H1 (cell line): ENCODE results near the gene CRYGN. TPM values are rescaled to one million over a fixed set of nuclear protein-coding genes. Genes with fewer than 3 reads are reported as not detected.

Experiments
- CHD7 ChIP-seq: fragments of 300-600 bp; sonication (generic); IDR thresholded peaks from 2 replicates; pipeline ENCODE4 v1.7.1; 2012; ENCODE audit warnings: low read length, moderate library complexity, mild to moderate bottlenecking, inconsistent platforms; ENCODE audit not compliant: insufficient replicate concordance
- EGR1 ChIP-seq: IDR thresholded peaks from 2 replicates; pipeline ENCODE4 v1.6.1; 2011; ENCODE audit warnings: low read depth, low read length, borderline replicate concordance
- GABPA ChIP-seq: IDR thresholded peaks from 2 replicates; pipeline ENCODE4 v1.6.1; 2011; ENCODE audit warnings: mild to moderate bottlenecking, low read length, moderate library complexity, borderline replicate concordance; ENCODE audit not compliant: insufficient read depth
- JUND ChIP-seq: IDR thresholded peaks from 2 replicates; pipeline ENCODE4 v1.6.1; 2011; ENCODE audit warnings: mild to moderate bottlenecking, improper control_type of control experiment, low read length
- PHF8 ChIP-seq: fragments of 200-600 bp; sonication (generic); conservative IDR thresholded peaks from 2 replicates; pipeline ENCODE4 v1.7.1; 2012; ENCODE audit warnings: low read depth, mild to moderate bottlenecking, inconsistent platforms, low read length, moderate library complexity
- POLR2A ChIP-seq, 2 experiments: IDR thresholded peaks; 1 replicate in 1 of 2; 2 replicates in 1 of 2; pipeline ENCODE4 v1.6.1; 2011; ENCODE audit warnings: low read depth in 2 of 2, low read length in 2 of 2, mild to moderate bottlenecking in 2 of 2; ENCODE audit errors: control extremely low read depth in 1 of 2
- RNF2 ChIP-seq: fragments of 200-900, 300-1000 bp; sonication (generic); IDR thresholded peaks from 2 replicates; pipeline ENCODE4 v1.7.1; 2016; ENCODE audit warnings: borderline replicate concordance, low read depth, mild to moderate bottlenecking, antibody characterized with exemption, low read length; ENCODE audit not compliant: poor library complexity, severe bottlenecking; ENCODE audit errors: missing control alignments
- TAF1 ChIP-seq: IDR thresholded peaks from 2 replicates; pipeline ENCODE4 v1.6.1; 2011; ENCODE audit warnings: mild to moderate bottlenecking, low read depth, low read length
- YY1 ChIP-seq: IDR thresholded peaks from 2 replicates; pipeline ENCODE4 v1.6.1; 2011; ENCODE audit warnings: low read depth, mild to moderate bottlenecking, low read length
- polyA plus RNA-seq, 7 experiments: library from polyadenylated mRNA; depleted of rRNA in 3 of 7; stranded (reverse) in 5 of 7; unstranded in 2 of 7; fragments of >200 nt in 5 of 7; fragments of 200-250 nt in 2 of 7; gene quantifications; 1 replicate in 5 of 7; 2 replicates in 1 of 7; 4 replicates in 1 of 7; pipeline versions ENCODE4 v1.2.1 to v1.2.3, GENCODE V29; 2011 to 2013; ENCODE audit warnings: missing spikeins in 2 of 7, mixed read lengths in 2 of 7
- total RNA-seq: library from RNA; stranded (reverse); fragmentation: NEBNext Ultra II Directional; extraction: Animal tissue kit (Norgen Biotek cat#: 25700); gene quantifications from 2 replicates; pipeline ENCODE4 v1.2.1, GENCODE V29; 2021

Gene CRYGN
- total and polyA plus RNA-seq, 2 of the 8 experiments (the other 6 are each of a cell fraction or from before 2014, with no cell fraction given), result 0.98 to 1.6 TPM

- TF ChIP-seq JUND, result no peak
- TF ChIP-seq TAF1, result peak; percentile 42; the same call in 1 of the 2 replicates
- TF ChIP-seq RNF2, result no peak
- peak; percentile 54; the same call in 1 of the 2 replicates for TF ChIP-seq EGR1
- no peak for TF ChIP-seq YY1
- TF ChIP-seq POLR2A (IDR thresholded peaks at IDR 0.05; ENCODE audit: control extremely low read depth in 1 of 2, low read depth in 2 of 2, low read length in 2 of 2), result no peak
- peak; percentile 81; the same call in 1 of the 2 replicates for TF ChIP-seq GABPA
- TF ChIP-seq PHF8, result 0 out of 2 replicates have a peak, but pooled peaks have one; percentile 37
- no peak for TF ChIP-seq CHD7
Measured at GRCh38 chr7:151439855-151440798, at the start of gene CRYGN (continued).
